Body of pancreas (tissue), 4 donors: Measurements from ENCODE around the gene CNTNAP2.

Source experiments
- CTCF ChIP-seq, 7 experiments: fragments of 450-650 bp in 4 of 7; fragments of 200-600 bp in 3 of 7; sonication (generic) in 3 of 7; IDR thresholded peaks; one replicate each; pipeline ENCODE4 v1.5.1; 2016 to 2019; ENCODE audit warnings: antibody characterized with exemption in 7 of 7
- POLR2A ChIP-seq, 3 donors: fragments of 450-650 bp; IDR thresholded peaks; one replicate each; pipeline ENCODE4 v1.6.1; 2016; ENCODE audit warnings: antibody characterized with exemption in 3 of 3, mild to moderate bottlenecking in 2 of 3

- TF ChIP-seq CTCF (IDR thresholded peaks at IDR 0.05) (no peak), POLR2A (IDR thresholded peaks at IDR 0.05) (no peak)
Observed at GRCh38 chr7:148319316-148319808, 2202.8 kb downstream of the CNTNAP2 start.
